A673 (cell line): Measurements from ENCODE around the gene SLBP. TPM values are rescaled to one million over a fixed set of nuclear protein-coding genes. Genes with fewer than 3 reads are reported as not detected.

Source experiments
- BruUV-seq: library from RNA; stranded (reverse); fragments of 400-500 nt; replicated peaks from 2 replicates; lab custom pipeline; 2021; lab: Mats Ljungman, UMichigan
- CTCF ChIA-PET: fragments of 300-600 bp; sonication (Branson Sonifier 250); formaldehyde crosslinking; loops from one replicate; lab custom pipeline; 2022; ENCODE audit warnings: antibody characterized with exemption; lab: Charles Lee
- POLR2A ChIA-PET: fragments of 300-600 bp; sonication (Branson Sonifier 250); formaldehyde crosslinking; loops from one replicate; lab custom pipeline; 2022; ENCODE audit warnings: antibody characterized with exemption; ENCODE audit not compliant: low non-redundant PET; lab: Charles Lee
- DNase-seq: peaks from one replicate; pipeline ENCODE4 v3.0.0-alpha.2; 2015; ENCODE audit warnings: low spot score
- H3K27ac ChIP-seq: fragments of 200-600 bp; sonication (generic); 2 replicates; pipeline ENCODE4 v1.5.1; 2016; ENCODE audit warnings: mixed run types, low read depth, mild to moderate bottlenecking, mixed read lengths, antibody characterized with exemption, low read length; ENCODE audit not compliant: poor library complexity, severe bottlenecking
- H3K27me3 ChIP-seq: fragments of 200-600 bp; sonication (generic); replicated peaks from 2 replicates; pipeline ENCODE4 v1.6.1; 2017; ENCODE audit warnings: mixed run types, low read depth, mild to moderate bottlenecking, mixed read lengths, antibody characterized with exemption, low read length; ENCODE audit not compliant: insufficient read depth, poor library complexity
- H3K36me3 ChIP-seq: fragments of 200-600 bp; sonication (generic); 2 replicates; pipeline ENCODE4 v1.6.1; 2016; ENCODE audit warnings: mixed run types, mild to moderate bottlenecking, mixed read lengths, antibody characterized with exemption, low read length; ENCODE audit not compliant: insufficient read depth, poor library complexity, severe bottlenecking
- H3K4me1 ChIP-seq: fragments of 200-600 bp; sonication (generic); 2 replicates; pipeline ENCODE4 v1.6.1; 2017; ENCODE audit warnings: mixed run types, mild to moderate bottlenecking, mixed read lengths, antibody characterized with exemption, low read length; ENCODE audit not compliant: insufficient read depth, poor library complexity, severe bottlenecking
- H3K4me3 ChIP-seq: fragments of 200-600 bp; sonication (generic); 2 replicates; pipeline ENCODE4 v1.5.1; 2016; ENCODE audit warnings: low read depth, mixed run types, mild to moderate bottlenecking, mixed read lengths, low read length; ENCODE audit not compliant: poor library complexity, severe bottlenecking
- H3K9me3 ChIP-seq: fragments of 200-600 bp; sonication (generic); 2 replicates; pipeline ENCODE4 v1.6.1; 2016; ENCODE audit warnings: mixed run types, low read depth, mild to moderate bottlenecking, mixed read lengths, antibody characterized with exemption, low read length; ENCODE audit not compliant: poor library complexity, severe bottlenecking
- CTCF ChIP-seq: fragments of 300-800, 200-600 bp; sonication (generic); conservative IDR thresholded peaks from 2 replicates; pipeline ENCODE4 v1.5.1; 2017; ENCODE audit warnings: low read depth, mild to moderate bottlenecking, antibody characterized with exemption, low read length, moderate library complexity, mixed read lengths
- EZH2 ChIP-seq: fragments of 200-600 bp; sonication (generic); IDR thresholded peaks from 2 replicates; pipeline ENCODE4 v1.6.1; 2017; ENCODE audit warnings: borderline replicate concordance, low read depth, mild to moderate bottlenecking, mixed read lengths, antibody characterized with exemption, low read length; ENCODE audit not compliant: poor library complexity, severe bottlenecking
- intact Hi-C: fragments of 100-400 bp; cut with micrococcal nuclease; formaldehyde crosslinking; loops from one replicate; pipeline ENCODE4 v1.10.0; 2022; ENCODE audit not compliant: unreplicated experiment
- total RNA-seq: library from RNA; stranded (reverse); gene quantifications from 2 replicates; pipeline ENCODE4 v1.2.3, GENCODE V29; 2021

The SLBP gene
- total RNA-seq, 1 experiment from 2014 or later, result 85.5 TPM

DNA sequence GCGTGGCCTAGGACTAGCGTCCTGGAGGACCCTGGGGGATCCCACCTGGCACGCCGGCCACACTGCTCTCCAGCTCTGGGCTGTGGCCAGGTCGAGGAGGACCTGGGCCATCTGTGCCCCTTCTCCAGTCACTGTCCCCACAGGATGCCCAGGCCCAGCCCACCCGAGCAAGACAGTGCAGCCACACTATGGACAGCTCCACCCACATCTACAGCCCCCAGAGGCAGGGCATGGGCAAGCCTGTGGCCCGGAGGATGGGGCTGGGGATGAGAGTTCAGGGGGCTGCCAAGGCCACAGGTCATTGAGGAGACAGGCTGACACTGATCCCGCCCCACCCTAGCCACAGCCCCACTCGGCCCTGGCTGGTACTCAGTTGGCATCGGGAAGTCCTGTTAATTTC lies 58.3 kb downstream of the SLBP start:
- no peak overlapping the region for H3K27ac ChIP-seq
- CTCF ChIA-PET, result no interaction called here
- DNase-seq, result no peak
- POLR2A ChIA-PET, result no interaction called here
- intact Hi-C loops, result no loop called here
- H3K36me3 ChIP-seq, result no peaks in the 10 kb centered on the region
- no peak overlapping the region for H3K4me3 ChIP-seq
- H3K4me1 ChIP-seq, result no peaks in the 10 kb centered on the region
- no TSS peak for BruUV-seq
- TF ChIP-seq CTCF (no peak), EZH2 (no peak)
- H3K9me3 ChIP-seq, result no peaks in the 10 kb centered on the region
- no peaks in the 10 kb centered on the region for H3K27me3 ChIP-seq

DNA sequence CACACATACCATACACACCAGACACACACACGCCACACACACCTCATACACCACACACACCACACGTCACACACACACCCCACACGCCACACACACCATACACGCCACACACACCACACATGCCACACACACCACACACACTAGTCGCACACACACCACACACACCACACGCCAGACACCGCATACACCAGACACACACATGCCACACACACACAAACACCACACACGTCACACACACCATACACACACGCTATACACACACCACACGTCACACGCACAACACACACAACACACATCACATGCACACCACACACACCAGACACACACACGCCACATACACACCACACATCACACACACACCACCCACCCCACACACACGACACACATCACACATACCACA lies 60.0 kb downstream of the SLBP start:
- TF ChIP-seq EZH2 (no peak), CTCF (no peak)
- no peak overlapping the region for H3K4me3 ChIP-seq
- intact Hi-C loops, result no loop called here
- no peaks in the 10 kb centered on the region for H3K4me1 ChIP-seq
- no peaks in the 10 kb centered on the region for H3K9me3 ChIP-seq
- no peaks in the 10 kb centered on the region for H3K27me3 ChIP-seq
- no TSS peak for BruUV-seq
- DNase-seq, result no peak
- H3K27ac ChIP-seq, result no peak overlapping the region
- ChIA-PET CTCF (no interaction called here), POLR2A (no interaction called here)
- no peaks in the 10 kb centered on the region for H3K36me3 ChIP-seq

DNA sequence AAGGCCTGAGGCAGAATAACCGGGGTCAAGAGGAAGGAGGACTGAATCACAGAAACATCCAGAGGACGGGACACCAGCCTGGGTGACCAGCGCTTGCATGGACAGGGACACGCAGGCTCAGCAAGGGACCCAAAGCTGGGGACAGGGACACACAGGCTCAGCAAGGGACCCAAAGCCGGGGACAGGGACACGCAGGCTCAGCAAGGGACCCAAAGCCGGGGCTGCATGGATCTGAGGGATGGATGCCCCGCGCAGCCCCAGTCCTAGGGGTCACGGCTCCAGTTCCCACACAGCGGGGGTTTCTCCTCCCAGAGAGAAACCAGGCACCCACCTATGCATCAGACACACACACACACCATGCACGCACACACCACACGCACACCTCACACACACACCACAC lies 60.5 kb downstream of the SLBP start:
- Histone ChIP-seq H3K27ac (no peak overlapping the region), H3K4me3 (no peak overlapping the region), H3K36me3 (no peaks in the 10 kb centered on the region), H3K27me3 (no peaks in the 10 kb centered on the region), H3K9me3 (no peaks in the 10 kb centered on the region), H3K4me1 (no peaks in the 10 kb centered on the region)
- no peak for DNase-seq
- no peak for TF ChIP-seq EZH2
- TF ChIP-seq CTCF, result no peak
- intact Hi-C loops, result no loop called here
- POLR2A ChIA-PET, result no interaction called here
- CTCF ChIA-PET, result no interaction called here
- BruUV-seq, result no TSS peak
